Stimulated activated CD8-positive, alpha-beta memory T cell treated with anti-CD3 and anti-CD28 coated beads, Interleukin-4, amount 100 ng/mL, for 48 hours (primary cell): ENCODE measurements around the gene HTT.
"Not testable (repeated sequence)": the region's sequence is repeated elsewhere in the genome, so short reads cannot be mapped to it uniquely, and the experiment has no call there.

Source experiments
- DNase-seq: peaks from one replicate; pipeline ENCODE4 v3.0.0-alpha.2; 2020

The HTT gene

DNA sequence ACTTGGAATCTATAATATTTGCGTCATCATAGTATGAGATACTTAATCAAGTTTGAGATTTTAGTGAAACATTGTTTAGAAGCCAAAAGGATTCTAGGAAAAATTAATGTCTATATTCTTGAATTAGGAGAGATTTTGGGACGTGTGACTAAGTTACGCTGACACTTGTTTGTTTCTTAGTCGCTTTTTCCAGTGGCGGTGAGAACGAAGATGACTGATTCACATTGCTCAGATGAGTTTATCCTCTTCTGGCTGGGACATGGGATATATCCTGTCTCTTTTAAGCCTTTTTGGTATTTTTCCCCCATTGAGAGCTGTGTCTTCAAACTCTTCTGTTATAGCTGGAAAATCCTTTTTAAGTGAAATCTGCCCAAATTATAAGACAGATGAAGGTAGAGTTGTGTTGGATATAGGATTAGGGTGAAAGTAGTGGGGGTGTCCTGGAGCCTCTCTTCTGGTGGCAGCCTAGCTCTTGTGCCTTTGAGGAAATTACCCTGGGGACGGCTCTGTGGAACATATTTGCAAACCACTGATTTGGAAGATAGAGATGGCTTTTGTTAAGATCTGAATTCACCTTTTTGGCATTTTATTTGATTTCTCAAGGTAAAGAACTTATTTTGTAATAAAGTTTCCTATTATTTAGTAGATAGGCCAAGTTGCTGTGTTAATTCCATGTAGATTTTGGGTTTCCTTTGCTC lies 49.7 kb downstream of the HTT start:
- DNase-seq, result no peak

GRCh38 chr4:3127112-3127511 lies 52.6 kb downstream of the HTT start:
- no peak for DNase-seq

GRCh38 chr4:3128058-3128457 lies 53.6 kb downstream of the HTT start:
- no peak for DNase-seq

- no peak for DNase-seq
Observed at GRCh38 chr4:3128976-3129375, 54.5 kb downstream of the HTT start.

GRCh38 chr4:3130201-3130600 lies 55.7 kb downstream of the HTT start:
- no peak for DNase-seq

DNA sequence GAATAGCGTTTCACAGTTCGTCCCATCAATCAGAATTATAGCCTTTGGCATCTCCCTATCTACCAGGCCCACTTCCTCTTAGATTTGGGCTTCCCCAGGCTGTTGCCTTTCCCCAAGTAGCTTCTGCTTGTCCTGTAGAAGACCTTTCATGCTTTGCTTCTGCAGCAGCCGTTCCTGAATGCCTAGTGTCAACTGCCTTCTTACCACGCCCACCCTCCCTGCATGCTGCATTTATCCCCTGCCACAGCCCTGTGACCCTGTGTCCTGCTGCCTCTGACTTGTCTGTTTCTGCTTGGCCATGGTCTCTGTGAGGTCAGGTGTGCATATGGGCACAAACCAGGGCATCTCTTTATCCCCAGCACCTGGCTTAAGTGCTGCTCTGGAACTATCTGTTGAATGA lies 56.3 kb downstream of the HTT start:
- no peak for DNase-seq

DNA sequence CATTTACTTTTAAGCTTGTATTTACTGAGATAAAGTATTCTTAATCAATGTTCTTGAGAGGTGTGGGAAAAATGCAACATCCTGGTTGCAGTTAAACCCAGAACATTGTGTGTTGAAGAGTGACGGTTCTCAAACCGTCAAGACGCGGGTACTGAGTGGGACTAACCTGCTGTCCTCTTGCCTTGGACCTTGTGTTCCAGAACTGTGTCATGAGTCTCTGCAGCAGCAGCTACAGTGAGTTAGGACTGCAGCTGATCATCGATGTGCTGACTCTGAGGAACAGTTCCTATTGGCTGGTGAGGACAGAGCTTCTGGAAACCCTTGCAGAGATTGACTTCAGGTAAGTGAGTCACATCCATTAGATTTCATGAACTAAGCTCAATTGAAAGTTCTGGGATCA lies 59.7 kb downstream of the HTT start:
- no peak for DNase-seq

- no peak for DNase-seq
Observed at GRCh38 chr4:3135155-3136011, 60.9 kb downstream of the HTT start.

DNA sequence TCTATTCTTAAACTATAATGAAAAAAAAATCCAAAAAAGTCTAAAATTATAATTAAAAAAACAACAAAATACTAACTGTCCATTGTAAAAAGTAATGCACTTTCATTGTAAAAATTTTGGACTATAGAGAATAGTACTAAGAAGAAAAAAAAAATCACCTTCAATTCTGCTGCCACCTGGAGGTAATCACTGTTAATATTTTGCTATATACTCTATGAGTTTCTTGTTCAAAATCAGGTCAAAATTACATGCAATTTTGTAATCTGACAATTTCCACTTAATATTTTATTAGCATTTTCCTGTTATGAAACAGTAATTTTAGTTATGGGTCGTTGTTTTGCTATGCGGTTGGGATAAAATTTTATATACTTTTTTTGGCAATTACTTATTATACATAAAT lies 62.0 kb downstream of the HTT start:
- DNase-seq, result no peak

DNA sequence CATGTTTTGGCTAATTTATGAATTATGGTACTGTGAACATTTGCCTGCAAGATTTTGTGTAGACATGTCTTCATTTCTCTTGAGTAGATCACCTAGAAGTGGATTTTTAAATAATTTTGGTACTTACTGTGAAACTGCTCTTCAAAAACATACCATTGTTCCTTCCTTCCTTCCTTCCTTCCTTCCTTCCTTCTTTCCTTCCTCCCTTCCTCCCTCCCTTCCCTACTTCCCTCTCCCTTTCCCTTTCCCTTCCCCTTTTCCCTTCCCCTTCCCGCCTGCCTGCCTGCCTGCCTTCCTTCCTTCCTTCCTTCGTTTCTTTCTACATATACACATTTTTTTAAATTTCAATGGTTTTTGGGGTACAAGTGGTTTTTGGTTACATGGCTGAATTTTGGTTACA lies 63.4 kb downstream of the HTT start:
- no peak for DNase-seq

DNA sequence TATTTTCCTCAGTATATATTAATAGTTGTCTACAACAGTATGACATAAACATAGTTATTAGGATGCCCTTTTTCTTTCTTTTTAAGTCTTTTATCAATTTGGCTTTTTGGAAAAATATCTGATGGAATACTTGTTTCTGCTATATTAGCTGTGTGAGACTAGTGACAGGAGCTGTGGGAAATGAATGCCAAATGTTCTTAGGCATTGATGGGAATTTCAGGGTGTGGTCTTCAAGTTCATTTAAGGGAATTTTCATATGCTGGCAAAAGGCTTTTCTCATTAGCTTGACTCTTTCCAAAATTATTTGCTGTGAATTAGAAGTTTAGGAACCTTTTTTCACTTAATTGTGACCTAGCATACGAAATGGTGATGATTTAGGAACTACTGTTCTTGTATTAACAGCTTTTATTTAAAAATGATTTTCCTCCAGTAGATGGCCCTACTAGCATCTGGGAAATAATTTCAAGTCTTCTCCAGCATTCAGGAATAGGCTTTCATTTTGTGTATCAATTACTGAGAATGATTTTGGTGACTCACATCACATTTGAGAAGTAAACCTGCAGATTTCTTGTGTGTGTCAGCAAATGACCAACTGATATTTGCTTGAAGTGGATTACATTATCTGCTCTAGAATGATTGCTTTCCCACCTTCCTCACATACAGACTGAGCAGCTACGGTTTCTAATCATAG lies 70.9 kb downstream of the HTT start:
- no peak for DNase-seq

DNA sequence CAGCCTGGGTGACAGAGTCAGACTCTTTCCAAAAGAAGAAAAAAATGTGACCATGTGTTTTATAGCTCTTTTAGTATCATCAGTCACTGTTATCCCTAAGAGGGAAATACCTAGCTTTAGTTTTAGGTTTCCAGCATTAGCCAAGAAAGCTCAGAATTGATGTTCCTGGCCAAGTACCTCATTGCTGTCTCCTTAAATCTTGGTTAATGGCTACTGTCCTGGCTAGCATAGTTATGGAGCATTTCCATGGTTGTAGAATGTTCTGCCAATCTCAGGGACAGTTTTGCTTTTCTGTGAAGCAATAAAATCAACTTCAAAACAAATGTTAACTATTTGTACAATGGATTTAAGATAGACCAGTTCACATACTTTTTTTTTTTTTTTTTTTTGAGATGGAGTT lies 74.4 kb downstream of the HTT start:
- DNase-seq, result no peak

- DNase-seq, result not testable (repeated sequence)
Observed at GRCh38 chr4:3151238-3151637, 76.8 kb downstream of the HTT start.

- no peak for DNase-seq
Observed at GRCh38 chr4:3157366-3157765, 82.9 kb downstream of the HTT start.

DNA sequence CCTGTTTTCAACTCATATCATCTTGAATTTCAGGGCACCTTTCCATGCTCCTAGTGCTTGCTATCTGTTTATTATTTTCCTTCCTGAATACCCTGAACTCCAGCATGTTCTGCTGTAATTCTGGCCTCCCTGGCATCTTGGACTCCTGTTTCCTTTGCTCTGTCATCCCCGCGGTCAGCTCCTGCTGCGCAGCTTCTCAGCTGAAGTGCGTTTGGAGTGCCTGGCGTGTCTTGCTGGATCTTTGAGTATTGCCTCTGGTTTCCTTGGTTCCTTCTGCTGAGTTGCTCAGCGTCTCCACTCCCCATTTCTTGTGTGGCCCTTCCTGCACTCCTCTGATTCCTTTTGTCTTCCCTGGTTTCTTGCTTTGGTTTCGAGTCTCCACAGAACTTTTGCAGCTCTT lies 84.4 kb downstream of the HTT start:
- DNase-seq, result no peak

DNA sequence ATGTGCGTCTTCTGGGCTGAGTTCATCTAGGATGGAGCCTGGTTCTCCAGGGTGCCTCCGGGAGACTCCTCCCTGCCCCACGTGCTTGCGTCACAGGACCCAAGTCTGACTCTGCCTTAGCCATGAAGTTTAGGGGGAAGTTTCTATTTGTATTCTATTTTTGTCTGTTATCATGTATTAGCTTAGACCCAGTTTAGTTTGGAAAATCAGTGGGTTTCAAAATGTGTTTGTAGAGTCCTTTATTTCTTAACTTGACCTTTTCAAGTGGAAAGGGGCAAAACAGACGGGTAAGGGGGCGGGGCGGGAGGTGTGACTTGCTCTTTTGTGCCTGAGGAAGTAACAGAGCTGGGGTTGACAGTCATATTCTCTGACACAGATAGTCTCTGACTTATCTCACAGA lies 86.0 kb downstream of the HTT start:
- DNase-seq, result no peak

GRCh38 chr4:3161044-3161443 lies 86.6 kb downstream of the HTT start:
- DNase-seq, result not testable (repeated sequence)

DNA sequence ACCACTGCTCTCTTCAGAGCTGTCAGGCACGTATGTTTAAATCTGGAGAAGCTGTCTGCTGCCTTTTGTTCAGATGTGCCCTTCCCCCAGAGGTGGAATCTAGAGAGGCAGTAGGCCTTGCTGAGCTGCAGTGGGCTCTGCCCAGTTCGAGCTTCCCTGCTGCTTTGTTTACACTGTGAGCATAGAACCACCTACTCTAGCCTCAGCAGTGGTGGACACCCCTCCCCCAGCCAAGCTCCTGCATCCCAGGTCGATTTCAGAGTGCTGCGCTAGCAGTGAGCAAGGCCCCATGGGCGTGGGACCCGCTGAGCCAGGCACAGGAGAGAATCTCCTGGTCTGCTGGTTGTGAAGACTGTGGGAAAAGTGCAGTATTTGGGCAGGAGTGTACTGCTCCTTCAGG lies 92.0 kb downstream of the HTT start:
- DNase-seq, result not testable (repeated sequence)

DNA sequence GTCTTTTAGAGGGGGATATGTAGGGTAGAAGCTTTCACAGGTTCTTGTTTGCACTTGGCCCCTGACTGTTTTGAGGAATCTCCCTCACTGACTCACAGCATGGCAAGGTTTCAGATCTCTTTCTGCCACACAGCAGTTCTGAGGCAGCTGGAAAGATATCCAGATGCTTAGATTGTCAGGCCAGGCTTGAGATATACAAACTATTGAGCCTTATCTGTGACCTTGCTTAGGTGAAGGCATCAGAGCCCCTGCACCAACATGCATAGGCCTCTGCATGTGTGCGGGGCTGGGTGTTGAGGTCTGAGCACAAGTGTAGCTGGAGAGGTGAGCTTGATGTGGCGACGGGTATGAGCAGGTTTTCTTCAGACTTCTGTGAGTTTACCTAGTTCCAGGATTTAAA lies 93.5 kb downstream of the HTT start:
- no peak for DNase-seq

DNA sequence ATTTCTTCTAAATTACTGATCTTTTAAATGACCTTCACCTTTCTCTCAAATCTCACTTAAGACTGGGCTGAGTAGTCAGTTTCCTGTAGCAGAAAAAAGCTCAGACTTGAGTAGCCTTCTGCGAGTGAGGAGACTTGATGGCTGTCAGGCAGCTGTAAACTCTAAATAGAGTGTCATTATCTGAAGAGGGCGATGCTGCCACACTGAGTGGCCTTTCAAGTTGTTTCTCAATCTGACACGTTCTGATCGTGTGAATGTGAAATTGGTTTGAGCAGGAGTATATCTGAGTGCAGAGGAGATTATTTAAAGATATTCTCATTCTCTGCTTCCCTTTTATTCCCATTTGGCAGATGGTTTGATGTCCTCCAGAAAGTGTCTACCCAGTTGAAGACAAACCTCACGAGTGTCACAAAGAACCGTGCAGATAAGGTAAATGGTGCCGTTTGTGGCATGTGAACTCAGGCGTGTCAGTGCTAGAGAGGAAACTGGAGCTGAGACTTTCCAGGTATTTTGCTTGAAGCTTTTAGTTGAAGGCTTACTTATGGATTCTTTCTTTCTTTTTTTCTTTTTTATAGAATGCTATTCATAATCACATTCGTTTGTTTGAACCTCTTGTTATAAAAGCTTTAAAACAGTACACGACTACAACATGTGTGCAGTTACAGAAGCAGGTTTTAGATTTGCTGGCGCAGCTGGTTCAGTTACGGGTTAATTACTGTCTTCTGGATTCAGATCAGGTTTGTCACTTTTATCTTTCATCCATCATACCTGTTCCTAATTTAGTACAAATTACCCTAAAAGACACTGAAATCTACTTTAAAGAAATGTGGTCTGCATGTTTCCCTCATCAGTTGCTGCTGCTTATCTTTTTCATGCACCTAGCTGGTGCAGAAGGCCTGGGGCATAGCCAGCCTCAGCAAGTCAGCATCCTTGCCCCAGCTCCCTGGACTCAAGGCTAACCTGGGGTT lies 100.2 kb downstream of the HTT start:
- DNase-seq, result no peak

GRCh38 chr4:3176367-3177229 lies 102.1 kb downstream of the HTT start:
- no peak for DNase-seq

DNA sequence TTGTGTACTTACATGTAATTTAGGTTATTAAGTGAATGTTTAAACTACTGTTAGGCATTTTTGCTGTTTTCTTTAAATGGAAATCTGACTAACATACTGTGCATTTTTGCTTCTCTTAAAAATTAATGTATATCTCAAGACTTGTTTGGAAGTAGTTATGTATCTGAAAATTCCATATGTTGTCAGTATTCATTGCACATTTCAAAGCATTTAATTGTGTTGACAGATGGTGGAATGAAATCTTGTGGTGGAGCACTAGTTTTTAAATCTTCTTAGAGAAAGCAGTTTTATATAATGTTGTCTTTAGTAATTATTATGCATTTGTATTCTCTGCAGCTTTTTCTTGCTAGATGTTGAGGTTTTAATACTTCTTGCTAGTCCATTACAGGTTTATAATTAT lies 102.9 kb downstream of the HTT start:
- no peak for DNase-seq
